Right lobe of liver (tissue), 4 donors: ENCODE data around the gene TGFBR2.

Experiments
- POLR2A ChIP-seq: fragments of 450-650 bp; IDR thresholded peaks from one replicate; pipeline ENCODE4 v1.6.1; 2017; ENCODE audit warnings: antibody characterized with exemption, mild to moderate bottlenecking
- TF ChIP-seq, protein P1 (sequence below), 4 donors: fragments of 200-600 bp in 3 of 4; fragments of 450-650 bp in 1 of 4; IDR thresholded peaks; one replicate each; pipeline versions ENCODE4 v1.5.1 to v1.8.0; 2016 to 2022; ENCODE audit warnings: antibody characterized with exemption in 4 of 4, mild to moderate bottlenecking in 2 of 4
- donor health status: DM: no; HTN: no; CAD: no.
- donor health status: DM: no; HTN: no; CAD: no.
- donor health status: DM: no; HTN: yes; CAD: no.

DNA sequence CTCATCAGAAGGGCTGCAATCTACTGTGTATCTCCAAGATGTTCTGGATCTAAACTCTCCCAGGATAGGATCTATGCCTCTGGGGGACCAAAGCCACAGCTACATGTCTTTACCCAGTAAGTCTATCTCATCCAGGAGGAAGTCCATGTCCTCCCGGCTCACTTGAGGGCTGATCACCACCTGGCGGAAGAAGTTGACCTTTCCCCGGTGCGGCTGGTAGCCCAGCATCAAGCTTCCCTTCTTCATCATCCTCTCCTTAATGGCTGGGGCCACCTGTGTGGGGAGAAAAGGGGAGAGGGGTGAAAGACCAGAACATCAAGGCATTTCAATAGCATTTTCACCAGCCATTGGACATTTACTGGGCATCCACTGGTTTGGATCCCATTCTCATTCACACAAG, 121.7 kb downstream of the TGFBR2 start:
- TF ChIP-seq, protein P1, sequence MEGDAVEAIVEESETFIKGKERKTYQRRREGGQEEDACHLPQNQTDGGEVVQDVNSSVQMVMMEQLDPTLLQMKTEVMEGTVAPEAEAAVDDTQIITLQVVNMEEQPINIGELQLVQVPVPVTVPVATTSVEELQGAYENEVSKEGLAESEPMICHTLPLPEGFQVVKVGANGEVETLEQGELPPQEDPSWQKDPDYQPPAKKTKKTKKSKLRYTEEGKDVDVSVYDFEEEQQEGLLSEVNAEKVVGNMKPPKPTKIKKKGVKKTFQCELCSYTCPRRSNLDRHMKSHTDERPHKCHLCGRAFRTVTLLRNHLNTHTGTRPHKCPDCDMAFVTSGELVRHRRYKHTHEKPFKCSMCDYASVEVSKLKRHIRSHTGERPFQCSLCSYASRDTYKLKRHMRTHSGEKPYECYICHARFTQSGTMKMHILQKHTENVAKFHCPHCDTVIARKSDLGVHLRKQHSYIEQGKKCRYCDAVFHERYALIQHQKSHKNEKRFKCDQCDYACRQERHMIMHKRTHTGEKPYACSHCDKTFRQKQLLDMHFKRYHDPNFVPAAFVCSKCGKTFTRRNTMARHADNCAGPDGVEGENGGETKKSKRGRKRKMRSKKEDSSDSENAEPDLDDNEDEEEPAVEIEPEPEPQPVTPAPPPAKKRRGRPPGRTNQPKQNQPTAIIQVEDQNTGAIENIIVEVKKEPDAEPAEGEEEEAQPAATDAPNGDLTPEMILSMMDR (IDR thresholded peaks at IDR 0.05): no peak
- TF ChIP-seq POLR2A: no peak
